ENCODE data around the gene DSC1. TPM values are rescaled to one million over a fixed set of nuclear protein-coding genes. Genes with fewer than 3 reads are reported as not detected.

Gene DSC1
- total RNA-seq, 1 experiment from 2014 or later = not detected

DNA sequence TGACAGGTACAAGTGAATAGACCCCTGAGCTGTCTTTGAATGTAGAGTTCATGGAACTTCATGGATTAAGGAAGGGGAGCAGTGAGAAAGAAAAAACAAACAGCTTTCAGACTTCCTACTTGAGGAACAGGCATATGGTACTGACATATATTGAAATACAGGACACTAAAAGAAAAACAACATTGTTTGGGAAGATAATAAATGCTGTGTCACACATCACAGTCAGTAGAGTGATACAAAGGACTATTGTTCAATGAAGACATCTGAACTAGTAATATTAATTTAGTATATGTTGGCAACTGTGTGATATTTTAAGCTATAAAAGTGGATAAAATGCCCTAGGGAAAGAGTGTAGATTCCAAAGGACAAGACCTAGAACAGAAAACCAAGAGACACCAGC, 63.8 kb downstream of the DSC1 start:
- no peaks in the 10 kb centered on the region for H3K9me3 Mint-ChIP-seq
- H3K4me1 Mint-ChIP-seq = peaks cover 44% of the 10 kb centered on the region
- no peak for ATAC-seq
- ChIA-PET POLR2A (no interaction called here), CTCF (no interaction called here)
- H3K36me3 Mint-ChIP-seq = no peaks in the 10 kb centered on the region
- DNase-seq (ENCODE audit: low spot score) = no peak
- no peaks in the 10 kb centered on the region for H3K27me3 Mint-ChIP-seq (ENCODE audit: low read depth)
- TF ChIP-seq SMAD4 (CRISPR knock-in tag; IDR thresholded peaks at IDR 0.05) = no peak
- no peak for TF ChIP-seq NFYB (CRISPR knock-in tag; conservative IDR thresholded peaks at IDR 0.05; ENCODE audit: low read depth)
- TF ChIP-seq JAZF1 (CRISPR knock-in tag; IDR thresholded peaks at IDR 0.05) = no peak
- TF ChIP-seq HMGA2 (CRISPR knock-in tag; IDR thresholded peaks at IDR 0.05) = no peak
- TF ChIP-seq, protein P1, sequence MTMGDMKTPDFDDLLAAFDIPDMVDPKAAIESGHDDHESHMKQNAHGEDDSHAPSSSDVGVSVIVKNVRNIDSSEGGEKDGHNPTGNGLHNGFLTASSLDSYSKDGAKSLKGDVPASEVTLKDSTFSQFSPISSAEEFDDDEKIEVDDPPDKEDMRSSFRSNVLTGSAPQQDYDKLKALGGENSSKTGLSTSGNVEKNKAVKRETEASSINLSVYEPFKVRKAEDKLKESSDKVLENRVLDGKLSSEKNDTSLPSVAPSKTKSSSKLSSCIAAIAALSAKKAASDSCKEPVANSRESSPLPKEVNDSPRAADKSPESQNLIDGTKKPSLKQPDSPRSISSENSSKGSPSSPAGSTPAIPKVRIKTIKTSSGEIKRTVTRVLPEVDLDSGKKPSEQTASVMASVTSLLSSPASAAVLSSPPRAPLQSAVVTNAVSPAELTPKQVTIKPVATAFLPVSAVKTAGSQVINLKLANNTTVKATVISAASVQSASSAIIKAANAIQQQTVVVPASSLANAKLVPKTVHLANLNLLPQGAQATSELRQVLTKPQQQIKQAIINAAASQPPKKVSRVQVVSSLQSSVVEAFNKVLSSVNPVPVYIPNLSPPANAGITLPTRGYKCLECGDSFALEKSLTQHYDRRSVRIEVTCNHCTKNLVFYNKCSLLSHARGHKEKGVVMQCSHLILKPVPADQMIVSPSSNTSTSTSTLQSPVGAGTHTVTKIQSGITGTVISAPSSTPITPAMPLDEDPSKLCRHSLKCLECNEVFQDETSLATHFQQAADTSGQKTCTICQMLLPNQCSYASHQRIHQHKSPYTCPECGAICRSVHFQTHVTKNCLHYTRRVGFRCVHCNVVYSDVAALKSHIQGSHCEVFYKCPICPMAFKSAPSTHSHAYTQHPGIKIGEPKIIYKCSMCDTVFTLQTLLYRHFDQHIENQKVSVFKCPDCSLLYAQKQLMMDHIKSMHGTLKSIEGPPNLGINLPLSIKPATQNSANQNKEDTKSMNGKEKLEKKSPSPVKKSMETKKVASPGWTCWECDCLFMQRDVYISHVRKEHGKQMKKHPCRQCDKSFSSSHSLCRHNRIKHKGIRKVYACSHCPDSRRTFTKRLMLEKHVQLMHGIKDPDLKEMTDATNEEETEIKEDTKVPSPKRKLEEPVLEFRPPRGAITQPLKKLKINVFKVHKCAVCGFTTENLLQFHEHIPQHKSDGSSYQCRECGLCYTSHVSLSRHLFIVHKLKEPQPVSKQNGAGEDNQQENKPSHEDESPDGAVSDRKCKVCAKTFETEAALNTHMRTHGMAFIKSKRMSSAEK (CRISPR knock-in tag; IDR thresholded peaks at IDR 0.05; ENCODE audit: borderline replicate concordance) = no peak
- TF ChIP-seq, protein P2, sequence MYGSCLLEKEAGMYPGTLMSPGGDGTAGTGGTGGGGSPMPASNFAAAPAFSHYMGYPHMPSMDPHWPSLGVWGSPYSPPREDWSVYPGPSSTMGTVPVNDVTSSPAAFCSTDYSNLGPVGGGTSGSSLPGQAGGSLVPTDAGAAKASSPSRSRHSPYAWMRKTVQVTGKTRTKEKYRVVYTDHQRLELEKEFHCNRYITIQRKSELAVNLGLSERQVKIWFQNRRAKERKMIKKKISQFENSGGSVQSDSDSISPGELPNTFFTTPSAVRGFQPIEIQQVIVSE (CRISPR knock-in tag; IDR thresholded peaks at IDR 0.05; ENCODE audit: borderline replicate concordance) = no peak
- TF ChIP-seq NFE2L1 (CRISPR knock-in tag; IDR thresholded peaks at IDR 0.05) = no peak
- TF ChIP-seq, protein P3, sequence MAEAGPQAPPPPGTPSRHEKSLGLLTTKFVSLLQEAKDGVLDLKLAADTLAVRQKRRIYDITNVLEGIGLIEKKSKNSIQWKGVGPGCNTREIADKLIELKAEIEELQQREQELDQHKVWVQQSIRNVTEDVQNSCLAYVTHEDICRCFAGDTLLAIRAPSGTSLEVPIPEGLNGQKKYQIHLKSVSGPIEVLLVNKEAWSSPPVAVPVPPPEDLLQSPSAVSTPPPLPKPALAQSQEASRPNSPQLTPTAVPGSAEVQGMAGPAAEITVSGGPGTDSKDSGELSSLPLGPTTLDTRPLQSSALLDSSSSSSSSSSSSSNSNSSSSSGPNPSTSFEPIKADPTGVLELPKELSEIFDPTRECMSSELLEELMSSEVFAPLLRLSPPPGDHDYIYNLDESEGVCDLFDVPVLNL (CRISPR knock-in tag; IDR thresholded peaks at IDR 0.05; ENCODE audit: borderline replicate concordance, low read depth) = no peak
- peak overlapping the region; percentile 87; the same call in 1 of the 2 replicates for H3K4me3 Mint-ChIP-seq
- no peak overlapping the region for H3K27ac Mint-ChIP-seq

DNA sequence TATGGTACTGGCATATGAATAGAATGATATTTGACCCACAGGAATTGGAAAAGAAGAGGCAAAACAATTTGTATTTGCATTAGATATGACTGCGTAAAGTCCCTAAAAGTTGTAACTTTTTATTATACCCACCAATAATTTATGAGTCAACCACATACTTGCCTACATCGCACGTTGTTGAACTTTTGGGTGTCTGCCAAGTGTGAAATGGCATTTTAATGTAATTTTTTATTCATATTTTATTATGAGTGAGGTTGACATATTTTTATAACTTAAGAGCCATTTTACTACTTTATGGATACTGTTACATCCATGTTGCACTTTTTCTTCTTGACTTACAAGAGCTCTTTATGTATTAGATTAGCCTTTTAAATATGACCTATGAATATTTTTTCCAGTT, 65.0 kb downstream of the DSC1 start:
- Mint-ChIP-seq H3K27me3 (ENCODE audit: low read depth) (no peaks in the 10 kb centered on the region), H3K4me1 (peaks cover 34% of the 10 kb centered on the region), H3K27ac (no peak overlapping the region), H3K4me3 (no peak overlapping the region), H3K9me3 (peaks cover 3% of the 10 kb centered on the region; the same call in 1 of the 2 replicates), H3K36me3 (peaks cover 6% of the 10 kb centered on the region)
- ATAC-seq = no peak
- no peak for DNase-seq (ENCODE audit: low spot score)
- ChIA-PET POLR2A (no interaction called here), CTCF (no interaction called here)
- TF ChIP-seq, protein P4, sequence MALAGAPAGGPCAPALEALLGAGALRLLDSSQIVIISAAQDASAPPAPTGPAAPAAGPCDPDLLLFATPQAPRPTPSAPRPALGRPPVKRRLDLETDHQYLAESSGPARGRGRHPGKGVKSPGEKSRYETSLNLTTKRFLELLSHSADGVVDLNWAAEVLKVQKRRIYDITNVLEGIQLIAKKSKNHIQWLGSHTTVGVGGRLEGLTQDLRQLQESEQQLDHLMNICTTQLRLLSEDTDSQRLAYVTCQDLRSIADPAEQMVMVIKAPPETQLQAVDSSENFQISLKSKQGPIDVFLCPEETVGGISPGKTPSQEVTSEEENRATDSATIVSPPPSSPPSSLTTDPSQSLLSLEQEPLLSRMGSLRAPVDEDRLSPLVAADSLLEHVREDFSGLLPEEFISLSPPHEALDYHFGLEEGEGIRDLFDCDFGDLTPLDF (CRISPR knock-in tag; IDR thresholded peaks at IDR 0.05) = no peak
- TF ChIP-seq, protein P5, sequence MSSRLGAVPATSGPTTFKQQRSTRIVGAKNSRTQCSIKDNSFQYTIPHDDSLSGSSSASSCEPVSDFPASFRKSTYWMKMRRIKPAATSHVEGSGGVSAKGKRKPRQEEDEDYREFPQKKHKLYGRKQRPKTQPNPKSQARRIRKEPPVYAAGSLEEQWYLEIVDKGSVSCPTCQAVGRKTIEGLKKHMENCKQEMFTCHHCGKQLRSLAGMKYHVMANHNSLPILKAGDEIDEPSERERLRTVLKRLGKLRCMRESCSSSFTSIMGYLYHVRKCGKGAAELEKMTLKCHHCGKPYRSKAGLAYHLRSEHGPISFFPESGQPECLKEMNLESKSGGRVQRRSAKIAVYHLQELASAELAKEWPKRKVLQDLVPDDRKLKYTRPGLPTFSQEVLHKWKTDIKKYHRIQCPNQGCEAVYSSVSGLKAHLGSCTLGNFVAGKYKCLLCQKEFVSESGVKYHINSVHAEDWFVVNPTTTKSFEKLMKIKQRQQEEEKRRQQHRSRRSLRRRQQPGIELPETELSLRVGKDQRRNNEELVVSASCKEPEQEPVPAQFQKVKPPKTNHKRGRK (CRISPR knock-in tag; IDR thresholded peaks at IDR 0.05; ENCODE audit: borderline replicate concordance) = no peak
- TF ChIP-seq, protein P6, sequence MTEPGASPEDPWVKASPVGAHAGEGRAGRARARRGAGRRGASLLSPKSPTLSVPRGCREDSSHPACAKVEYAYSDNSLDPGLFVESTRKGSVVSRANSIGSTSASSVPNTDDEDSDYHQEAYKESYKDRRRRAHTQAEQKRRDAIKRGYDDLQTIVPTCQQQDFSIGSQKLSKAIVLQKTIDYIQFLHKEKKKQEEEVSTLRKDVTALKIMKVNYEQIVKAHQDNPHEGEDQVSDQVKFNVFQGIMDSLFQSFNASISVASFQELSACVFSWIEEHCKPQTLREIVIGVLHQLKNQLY (CRISPR knock-in tag; IDR thresholded peaks at IDR 0.05) = no peak
- TF ChIP-seq SMAD4 (CRISPR knock-in tag; IDR thresholded peaks at IDR 0.05) = no peak
- TF ChIP-seq, protein P7, sequence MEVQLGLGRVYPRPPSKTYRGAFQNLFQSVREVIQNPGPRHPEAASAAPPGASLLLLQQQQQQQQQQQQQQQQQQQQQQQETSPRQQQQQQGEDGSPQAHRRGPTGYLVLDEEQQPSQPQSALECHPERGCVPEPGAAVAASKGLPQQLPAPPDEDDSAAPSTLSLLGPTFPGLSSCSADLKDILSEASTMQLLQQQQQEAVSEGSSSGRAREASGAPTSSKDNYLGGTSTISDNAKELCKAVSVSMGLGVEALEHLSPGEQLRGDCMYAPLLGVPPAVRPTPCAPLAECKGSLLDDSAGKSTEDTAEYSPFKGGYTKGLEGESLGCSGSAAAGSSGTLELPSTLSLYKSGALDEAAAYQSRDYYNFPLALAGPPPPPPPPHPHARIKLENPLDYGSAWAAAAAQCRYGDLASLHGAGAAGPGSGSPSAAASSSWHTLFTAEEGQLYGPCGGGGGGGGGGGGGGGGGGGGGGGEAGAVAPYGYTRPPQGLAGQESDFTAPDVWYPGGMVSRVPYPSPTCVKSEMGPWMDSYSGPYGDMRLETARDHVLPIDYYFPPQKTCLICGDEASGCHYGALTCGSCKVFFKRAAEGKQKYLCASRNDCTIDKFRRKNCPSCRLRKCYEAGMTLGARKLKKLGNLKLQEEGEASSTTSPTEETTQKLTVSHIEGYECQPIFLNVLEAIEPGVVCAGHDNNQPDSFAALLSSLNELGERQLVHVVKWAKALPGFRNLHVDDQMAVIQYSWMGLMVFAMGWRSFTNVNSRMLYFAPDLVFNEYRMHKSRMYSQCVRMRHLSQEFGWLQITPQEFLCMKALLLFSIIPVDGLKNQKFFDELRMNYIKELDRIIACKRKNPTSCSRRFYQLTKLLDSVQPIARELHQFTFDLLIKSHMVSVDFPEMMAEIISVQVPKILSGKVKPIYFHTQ (CRISPR knock-in tag; IDR thresholded peaks at IDR 0.05) = no peak
- TF ChIP-seq, protein P8, sequence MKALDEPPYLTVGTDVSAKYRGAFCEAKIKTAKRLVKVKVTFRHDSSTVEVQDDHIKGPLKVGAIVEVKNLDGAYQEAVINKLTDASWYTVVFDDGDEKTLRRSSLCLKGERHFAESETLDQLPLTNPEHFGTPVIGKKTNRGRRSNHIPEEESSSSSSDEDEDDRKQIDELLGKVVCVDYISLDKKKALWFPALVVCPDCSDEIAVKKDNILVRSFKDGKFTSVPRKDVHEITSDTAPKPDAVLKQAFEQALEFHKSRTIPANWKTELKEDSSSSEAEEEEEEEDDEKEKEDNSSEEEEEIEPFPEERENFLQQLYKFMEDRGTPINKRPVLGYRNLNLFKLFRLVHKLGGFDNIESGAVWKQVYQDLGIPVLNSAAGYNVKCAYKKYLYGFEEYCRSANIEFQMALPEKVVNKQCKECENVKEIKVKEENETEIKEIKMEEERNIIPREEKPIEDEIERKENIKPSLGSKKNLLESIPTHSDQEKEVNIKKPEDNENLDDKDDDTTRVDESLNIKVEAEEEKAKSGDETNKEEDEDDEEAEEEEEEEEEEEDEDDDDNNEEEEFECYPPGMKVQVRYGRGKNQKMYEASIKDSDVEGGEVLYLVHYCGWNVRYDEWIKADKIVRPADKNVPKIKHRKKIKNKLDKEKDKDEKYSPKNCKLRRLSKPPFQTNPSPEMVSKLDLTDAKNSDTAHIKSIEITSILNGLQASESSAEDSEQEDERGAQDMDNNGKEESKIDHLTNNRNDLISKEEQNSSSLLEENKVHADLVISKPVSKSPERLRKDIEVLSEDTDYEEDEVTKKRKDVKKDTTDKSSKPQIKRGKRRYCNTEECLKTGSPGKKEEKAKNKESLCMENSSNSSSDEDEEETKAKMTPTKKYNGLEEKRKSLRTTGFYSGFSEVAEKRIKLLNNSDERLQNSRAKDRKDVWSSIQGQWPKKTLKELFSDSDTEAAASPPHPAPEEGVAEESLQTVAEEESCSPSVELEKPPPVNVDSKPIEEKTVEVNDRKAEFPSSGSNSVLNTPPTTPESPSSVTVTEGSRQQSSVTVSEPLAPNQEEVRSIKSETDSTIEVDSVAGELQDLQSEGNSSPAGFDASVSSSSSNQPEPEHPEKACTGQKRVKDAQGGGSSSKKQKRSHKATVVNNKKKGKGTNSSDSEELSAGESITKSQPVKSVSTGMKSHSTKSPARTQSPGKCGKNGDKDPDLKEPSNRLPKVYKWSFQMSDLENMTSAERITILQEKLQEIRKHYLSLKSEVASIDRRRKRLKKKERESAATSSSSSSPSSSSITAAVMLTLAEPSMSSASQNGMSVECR (CRISPR knock-in tag; IDR thresholded peaks at IDR 0.05; ENCODE audit: borderline replicate concordance) = no peak
- TF ChIP-seq, protein P9, sequence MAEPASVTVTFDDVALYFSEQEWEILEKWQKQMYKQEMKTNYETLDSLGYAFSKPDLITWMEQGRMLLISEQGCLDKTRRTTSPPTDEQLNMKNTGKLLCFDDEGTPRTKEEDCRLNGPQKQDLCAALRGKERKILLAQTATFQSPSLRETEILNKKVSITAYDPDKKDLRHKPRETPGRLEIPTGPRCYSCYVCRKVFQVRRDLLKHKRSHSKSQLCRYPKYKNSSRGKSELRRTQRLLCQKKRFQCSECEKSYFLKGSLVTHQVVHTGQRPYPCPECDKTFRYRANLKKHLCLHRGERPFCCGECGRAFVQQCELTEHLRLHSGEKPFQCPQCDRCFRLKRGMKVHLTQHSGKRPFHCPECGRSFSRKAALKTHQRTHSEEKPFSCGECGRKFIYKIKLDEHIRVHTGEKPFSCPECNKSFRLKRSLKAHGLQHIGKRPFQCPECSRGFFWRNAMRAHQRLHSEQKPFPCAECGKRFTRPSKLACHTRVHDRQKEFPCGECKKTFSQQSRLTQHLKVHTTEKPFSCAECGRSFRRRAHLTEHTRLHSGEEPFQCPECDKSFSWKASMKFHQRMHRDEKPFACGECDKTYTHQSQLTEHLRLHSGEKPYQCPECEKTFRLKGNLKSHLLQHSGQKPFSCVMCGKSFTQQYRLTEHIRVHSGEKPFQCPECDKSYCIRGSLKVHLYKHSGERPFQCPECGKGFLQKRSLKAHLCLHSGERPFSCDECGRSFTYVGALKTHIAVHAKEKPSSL (CRISPR knock-in tag; conservative IDR thresholded peaks at IDR 0.05) = no peak
